ENCODE results near the gene MMP23B. TPM values are rescaled to one million over a fixed set of nuclear protein-coding genes. Genes with fewer than 3 reads are reported as not detected.
A peak's percentile ranks its signal among the peaks of the same experiment; 100 is the strongest.

MMP23B gene
- total RNA-seq, 1 donor from 2014 or later: 0.35 TPM

DNA sequence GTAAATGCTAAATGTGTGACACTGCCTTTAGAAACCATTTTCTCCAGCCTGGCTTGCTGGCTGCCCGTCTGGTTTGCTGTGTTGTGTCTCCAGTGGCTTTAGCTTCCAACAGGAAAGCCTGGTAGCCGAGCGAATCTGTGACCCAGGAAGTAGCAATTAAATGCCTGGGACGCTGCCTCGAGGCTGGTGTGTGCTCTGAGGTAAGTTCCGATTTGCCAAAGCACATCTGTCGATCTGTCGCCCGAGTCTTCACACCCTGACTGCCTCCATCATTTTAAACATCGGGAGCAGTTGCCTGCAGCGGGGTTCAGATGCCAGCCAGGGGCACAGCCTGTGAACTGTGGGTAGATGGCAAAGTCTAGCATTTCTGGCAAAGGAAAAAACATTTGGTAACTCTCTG lies 14.5 kb upstream of the MMP23B start:
- POLR2A ChIA-PET: interaction anchor here (3.4 to 3.9 kb wide), 2 partner anchors 12 to 14 kb away, joined by 19 to 35 read pairs; partner anchors contain the start of gene MMP23B
- Mint-ChIP-seq H3K27ac (peak overlapping the region; percentile 59), H3K4me1 (peaks cover 23% of the 10 kb centered on the region), H3K36me3 (ENCODE audit: low read depth) (peaks cover 6% of the 10 kb centered on the region), H3K4me3 (peak overlapping the region; percentile 80), H3K9me3 (no peaks in the 10 kb centered on the region), H3K27me3 (no peaks in the 10 kb centered on the region)
- intact Hi-C loops (cut with micrococcal nuclease): loop anchor here (5.0 kb wide), 1 partner anchor 60 kb away; no protein-coding TSS in a partner anchor
- no peak for ATAC-seq (ENCODE audit: low read depth)
- CTCF ChIA-PET: no interaction called here
- no peak for DNase-seq
- TF ChIP-seq, protein P1, sequence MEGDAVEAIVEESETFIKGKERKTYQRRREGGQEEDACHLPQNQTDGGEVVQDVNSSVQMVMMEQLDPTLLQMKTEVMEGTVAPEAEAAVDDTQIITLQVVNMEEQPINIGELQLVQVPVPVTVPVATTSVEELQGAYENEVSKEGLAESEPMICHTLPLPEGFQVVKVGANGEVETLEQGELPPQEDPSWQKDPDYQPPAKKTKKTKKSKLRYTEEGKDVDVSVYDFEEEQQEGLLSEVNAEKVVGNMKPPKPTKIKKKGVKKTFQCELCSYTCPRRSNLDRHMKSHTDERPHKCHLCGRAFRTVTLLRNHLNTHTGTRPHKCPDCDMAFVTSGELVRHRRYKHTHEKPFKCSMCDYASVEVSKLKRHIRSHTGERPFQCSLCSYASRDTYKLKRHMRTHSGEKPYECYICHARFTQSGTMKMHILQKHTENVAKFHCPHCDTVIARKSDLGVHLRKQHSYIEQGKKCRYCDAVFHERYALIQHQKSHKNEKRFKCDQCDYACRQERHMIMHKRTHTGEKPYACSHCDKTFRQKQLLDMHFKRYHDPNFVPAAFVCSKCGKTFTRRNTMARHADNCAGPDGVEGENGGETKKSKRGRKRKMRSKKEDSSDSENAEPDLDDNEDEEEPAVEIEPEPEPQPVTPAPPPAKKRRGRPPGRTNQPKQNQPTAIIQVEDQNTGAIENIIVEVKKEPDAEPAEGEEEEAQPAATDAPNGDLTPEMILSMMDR (IDR thresholded peaks at IDR 0.05): no peak

DNA sequence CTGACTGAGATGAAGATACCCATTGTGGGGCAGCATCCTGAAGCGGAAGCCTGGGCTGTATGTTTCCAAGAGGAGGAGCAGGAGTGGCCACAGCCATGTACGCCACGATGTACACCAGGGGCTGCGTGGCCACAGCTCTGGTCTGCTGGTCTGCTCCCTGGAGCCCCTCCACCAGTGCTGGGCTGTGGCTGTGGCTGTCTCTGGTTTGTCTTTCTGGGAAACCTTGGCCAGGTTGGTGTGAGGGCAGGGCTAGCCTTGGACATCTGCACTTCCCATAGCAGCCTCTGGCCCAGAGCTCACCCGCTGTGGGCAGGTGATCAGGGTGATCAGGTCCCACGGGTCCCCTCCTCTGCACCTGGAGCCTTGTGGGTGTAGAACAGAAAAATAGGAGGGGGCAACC lies 14.0 kb upstream of the MMP23B start:
- POLR2A ChIA-PET: interaction anchor here (3.4 kb wide), 1 partner anchor 12 kb away, joined by 35 read pairs; the partner anchor contains the start of gene MMP23B
- Mint-ChIP-seq H3K27ac (no peak overlapping the region), H3K4me3 (peak overlapping the region; percentile 80), H3K9me3 (no peaks in the 10 kb centered on the region), H3K27me3 (no peaks in the 10 kb centered on the region), H3K36me3 (ENCODE audit: low read depth) (peaks cover 6% of the 10 kb centered on the region), H3K4me1 (peaks cover 23% of the 10 kb centered on the region)
- TF ChIP-seq, protein P1 (IDR thresholded peaks at IDR 0.05): no peak
- CTCF ChIA-PET: no interaction called here
- intact Hi-C loops (cut with micrococcal nuclease): loop anchor here (5.0 kb wide), 1 partner anchor 59 kb away; no protein-coding TSS in a partner anchor
- ATAC-seq (ENCODE audit: low read depth) (no peak), DNase-seq (no peak)

DNA sequence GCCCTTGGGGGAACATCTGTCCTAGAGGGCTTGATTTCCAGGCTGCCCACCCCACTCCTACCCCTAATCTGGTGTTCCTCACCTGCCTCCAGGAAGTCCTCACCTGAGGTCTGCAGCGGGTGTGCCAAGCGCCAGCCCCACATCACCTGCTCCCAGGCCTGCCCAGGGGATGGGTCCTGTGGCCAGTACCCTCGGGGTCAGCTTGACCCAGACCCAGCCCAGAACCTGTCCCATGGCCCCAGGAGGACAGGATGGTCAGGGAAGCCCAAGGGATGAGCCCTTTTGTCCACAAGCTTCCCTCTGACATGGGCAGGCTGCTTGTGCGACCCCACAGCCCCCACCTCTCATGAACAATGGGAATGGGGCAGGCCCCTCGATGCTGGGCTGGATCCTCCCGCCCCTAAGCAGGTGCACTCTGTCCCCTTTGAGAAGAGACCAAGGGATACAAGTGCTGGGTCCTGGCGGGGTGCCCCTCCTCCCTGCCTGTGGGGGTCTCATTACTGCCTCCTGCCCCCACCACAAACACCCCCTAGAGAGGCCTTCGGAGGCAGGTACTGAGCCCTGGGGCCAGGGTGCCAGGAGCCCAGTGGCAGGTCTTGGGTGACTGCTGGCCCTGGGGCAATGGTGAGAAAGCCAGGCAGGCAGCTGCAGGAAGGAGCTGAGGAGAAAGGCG lies 13.4 kb upstream of the MMP23B start:
- Mint-ChIP-seq H3K4me3 (no peak overlapping the region), H3K36me3 (ENCODE audit: low read depth) (peaks cover 6% of the 10 kb centered on the region), H3K9me3 (no peaks in the 10 kb centered on the region), H3K4me1 (peaks cover 22% of the 10 kb centered on the region), H3K27me3 (no peaks in the 10 kb centered on the region), H3K27ac (no peak overlapping the region)
- ChIA-PET CTCF (no interaction called here), POLR2A (no interaction called here)
- TF ChIP-seq, protein P1 (IDR thresholded peaks at IDR 0.05): no peak
- DNase-seq (no peak), ATAC-seq (ENCODE audit: low read depth) (no peak)
- intact Hi-C loops (cut with micrococcal nuclease): loop anchor here (5.0 kb wide), 1 partner anchor 59 kb away; no protein-coding TSS in a partner anchor

DNA sequence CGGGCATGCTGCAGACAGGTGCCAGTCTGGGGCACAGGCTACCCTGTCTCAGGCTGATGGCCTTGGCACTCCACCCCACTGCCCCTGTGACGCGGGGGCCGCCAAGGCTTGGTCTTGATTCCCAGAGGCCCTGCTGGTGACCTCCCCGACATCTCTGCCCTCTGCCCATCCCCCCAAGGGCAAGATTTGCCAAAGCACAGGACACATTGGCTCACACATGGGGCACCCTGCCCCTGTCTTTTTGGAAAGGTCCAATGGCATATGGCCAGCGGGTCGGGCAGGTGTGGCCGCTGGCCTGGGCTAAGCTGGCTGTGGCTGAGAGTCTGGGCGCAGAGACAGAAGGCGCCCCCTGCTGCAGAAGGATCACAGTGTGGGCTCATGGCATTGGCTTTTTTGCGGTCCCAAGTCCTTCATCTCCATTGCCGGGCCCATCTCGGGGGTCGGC lies 12.0 kb upstream of the MMP23B start:
- DNase-seq: no peak
- no peak overlapping the region for H3K4me3 Mint-ChIP-seq

More for the DNA sequence above, 12.0 kb upstream of the MMP23B start:
- H3K9me3 Mint-ChIP-seq: no peaks in the 10 kb centered on the region
- H3K27me3 Mint-ChIP-seq: no peaks in the 10 kb centered on the region
- peaks cover 6% of the 10 kb centered on the region for H3K36me3 Mint-ChIP-seq (ENCODE audit: low read depth)
- TF ChIP-seq, protein P1 (IDR thresholded peaks at IDR 0.05): no peak
- CTCF ChIA-PET: no interaction called here
- H3K27ac Mint-ChIP-seq: no peak overlapping the region
- no peak for ATAC-seq (ENCODE audit: low read depth)
- POLR2A ChIA-PET: interaction anchor here (1.8 kb wide), 1 partner anchor 10 kb away, joined by 6 read pairs; no protein-coding TSS in a partner anchor
- intact Hi-C loops (cut with micrococcal nuclease): loop anchor here (5.0 kb wide), 1 partner anchor 57 kb away; no protein-coding TSS in a partner anchor
- H3K4me1 Mint-ChIP-seq: peaks cover 8% of the 10 kb centered on the region
